Adrenal gland (tissue), 12 donors: ENCODE data around the gene ELOVL6. TPM values are rescaled to one million over a fixed set of nuclear protein-coding genes. Genes with fewer than 3 reads are reported as not detected.

Experiments used
- DNase-seq, 7 donors: peaks; one replicate each; pipeline ENCODE4 v3.0.0-alpha.2; 2019 to 2020
- H3K27ac ChIP-seq, 5 donors: fragments of 200-600 bp; sonication (generic) in 4 of 5; 1 replicate in 3 of 5; 2 replicates in 2 of 5; pipeline versions ENCODE4 v1.5.1 to v1.8.0; 2016 to 2020; ENCODE audit warnings: mild to moderate bottlenecking in 1 of 5
- H3K27me3 ChIP-seq: fragments of 200-600 bp; 2 replicates; pipeline ENCODE4 v1.8.0; 2021
- H3K36me3 ChIP-seq, 2 donors: fragments of 200-600 bp; replicated peaks in 1 of 2; 1 replicate in 1 of 2; 2 replicates in 1 of 2; pipeline versions ENCODE4 v1.5.1 to v1.8.0; 2018 to 2022
- H3K4me1 ChIP-seq, 2 donors: fragments of 200-600 bp; replicated peaks in 1 of 2; 1 replicate in 1 of 2; 2 replicates in 1 of 2; pipeline versions ENCODE4 v1.5.1 to v1.8.0; 2018 to 2021
- H3K4me3 ChIP-seq, 4 donors: fragments of 200-600 bp; sonication (generic) in 3 of 4; one replicate each; pipeline ENCODE4 v1.5.1; 2016 to 2018
- H3K9me3 ChIP-seq, 3 donors: fragments of 200-600 bp; sonication (generic) in 1 of 3; replicated peaks in 1 of 3; 1 replicate in 2 of 3; 2 replicates in 1 of 3; pipeline versions ENCODE4 v1.5.1 to v1.8.0; 2016 to 2021
- POLR2A ChIP-seq, 2 donors: fragments of 450-650 bp; IDR thresholded peaks; one replicate each; pipeline ENCODE4 v1.6.1; 2017; ENCODE audit warnings: antibody characterized with exemption in 2 of 2, mild to moderate bottlenecking in 2 of 2, moderate library complexity in 1 of 2
- WGBS, 4 donors: extraction: QIAGEN DNeasy Blood & Tissue Kit in 2 of 4; methylation state at CpG; one replicate each; pipeline versions ENCODE4 v1.1.5 to v1.1.7; 2013 to 2017; 5-methylcytosine and 5-hydroxymethylcytosine counted together
- intact Hi-C, 2 donors: fragments of 100-400 bp; cut with DNase I; formaldehyde crosslinking; loops; one replicate each; pipeline versions ENCODE4 v1.14.1 to v1.15.0; 2022 to 2023
- polyA plus RNA-seq, 3 donors: library from polyadenylated mRNA; stranded (reverse); fragments of 200-250 nt in 2 of 3; fragments of 350-450 nt in 1 of 3; fragmentation: Illumina TruSeq in 1 of 3; extraction: RNeasy Lipid Tissue Mini Kit (QIAGEN cat#74804) in 1 of 3; gene quantifications; one replicate each; pipeline ENCODE4 v1.2.3, GENCODE V29; 2013 to 2014
- total RNA-seq, 9 donors: library from RNA; depleted of rRNA in 4 of 9; stranded (reverse); fragments of >200 nt in 4 of 9; fragments of 120-200 nt in 1 of 9; fragmentation: NEBNext Ultra II Directional in 1 of 9; extraction: Animal tissue kit (Norgen Biotek cat#: 25700) in 1 of 9; gene quantifications; one replicate each; pipeline versions ENCODE4 v1.1.0 to v1.2.4, GENCODE V29; 2013 to 2023
- TF ChIP-seq, protein P1 (sequence below), 6 experiments: fragments of 450-650 bp in 4 of 6; fragments of 200-600 bp in 2 of 6; sonication (generic) in 1 of 6; IDR thresholded peaks; 1 replicate in 5 of 6; 2 replicates in 1 of 6; pipeline versions ENCODE4 v1.5.1 to v1.8.0; 2016 to 2021; ENCODE audit warnings: antibody characterized with exemption in 6 of 6, mild to moderate bottlenecking in 2 of 6, moderate library complexity in 1 of 6
- donor health status: healthy with polysubstance abuse.
- donor health status: Bipolar disorder and iron deficiency.
- donor health status: DM: yes; HTN: yes; CAD: no.
- donor health status: DM: no; HTN: no; CAD: no.
- donor health status: DM: no; HTN: no; CAD: no.
- donor health status: DM: yes; HTN: yes; CAD: no.

ELOVL6 gene
- total and polyA plus RNA-seq, 12 donors, result 2.8 to 68.2 (median 16.4) TPM

DNA sequence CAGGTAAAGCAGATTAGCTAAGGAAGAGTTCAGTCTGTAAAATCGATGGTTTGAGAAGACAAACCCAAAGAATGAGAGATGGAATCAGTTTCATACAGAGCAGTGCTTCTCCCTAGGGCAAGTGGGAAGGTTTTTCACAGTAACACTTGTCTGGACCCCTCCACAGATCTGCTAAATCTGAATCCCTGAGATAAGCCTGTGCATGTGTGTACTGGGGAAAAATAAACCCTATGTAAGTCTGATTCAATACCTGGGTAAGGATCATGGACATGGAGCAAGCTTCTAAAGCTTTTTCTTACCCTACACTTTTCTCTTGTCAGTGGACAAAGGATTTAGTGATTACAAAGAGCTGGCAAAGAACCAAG, 13.6 kb downstream of the ELOVL6 start:
- no peaks in the 10 kb centered on the region for H3K9me3 ChIP-seq
- peaks cover 0 to 12% of the 10 kb centered on the region in 2 donors for H3K4me1 ChIP-seq
- H3K4me3 ChIP-seq, result no peak overlapping the region
- no peaks in the 10 kb centered on the region for H3K36me3 ChIP-seq
- no peak overlapping the region for H3K27ac ChIP-seq
- H3K27me3 ChIP-seq, result no peaks in the 10 kb centered on the region
- no peak for DNase-seq
- 65 to 84% (median 77%) methylated on average over 1 of the region's 1 CpG for WGBS, 4 donors
- no peak for TF ChIP-seq POLR2A (IDR thresholded peaks at IDR 0.05)
- TF ChIP-seq, protein P1, sequence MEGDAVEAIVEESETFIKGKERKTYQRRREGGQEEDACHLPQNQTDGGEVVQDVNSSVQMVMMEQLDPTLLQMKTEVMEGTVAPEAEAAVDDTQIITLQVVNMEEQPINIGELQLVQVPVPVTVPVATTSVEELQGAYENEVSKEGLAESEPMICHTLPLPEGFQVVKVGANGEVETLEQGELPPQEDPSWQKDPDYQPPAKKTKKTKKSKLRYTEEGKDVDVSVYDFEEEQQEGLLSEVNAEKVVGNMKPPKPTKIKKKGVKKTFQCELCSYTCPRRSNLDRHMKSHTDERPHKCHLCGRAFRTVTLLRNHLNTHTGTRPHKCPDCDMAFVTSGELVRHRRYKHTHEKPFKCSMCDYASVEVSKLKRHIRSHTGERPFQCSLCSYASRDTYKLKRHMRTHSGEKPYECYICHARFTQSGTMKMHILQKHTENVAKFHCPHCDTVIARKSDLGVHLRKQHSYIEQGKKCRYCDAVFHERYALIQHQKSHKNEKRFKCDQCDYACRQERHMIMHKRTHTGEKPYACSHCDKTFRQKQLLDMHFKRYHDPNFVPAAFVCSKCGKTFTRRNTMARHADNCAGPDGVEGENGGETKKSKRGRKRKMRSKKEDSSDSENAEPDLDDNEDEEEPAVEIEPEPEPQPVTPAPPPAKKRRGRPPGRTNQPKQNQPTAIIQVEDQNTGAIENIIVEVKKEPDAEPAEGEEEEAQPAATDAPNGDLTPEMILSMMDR (IDR thresholded peaks at IDR 0.05), result no peak
- intact Hi-C loops, result no loop called here

DNA sequence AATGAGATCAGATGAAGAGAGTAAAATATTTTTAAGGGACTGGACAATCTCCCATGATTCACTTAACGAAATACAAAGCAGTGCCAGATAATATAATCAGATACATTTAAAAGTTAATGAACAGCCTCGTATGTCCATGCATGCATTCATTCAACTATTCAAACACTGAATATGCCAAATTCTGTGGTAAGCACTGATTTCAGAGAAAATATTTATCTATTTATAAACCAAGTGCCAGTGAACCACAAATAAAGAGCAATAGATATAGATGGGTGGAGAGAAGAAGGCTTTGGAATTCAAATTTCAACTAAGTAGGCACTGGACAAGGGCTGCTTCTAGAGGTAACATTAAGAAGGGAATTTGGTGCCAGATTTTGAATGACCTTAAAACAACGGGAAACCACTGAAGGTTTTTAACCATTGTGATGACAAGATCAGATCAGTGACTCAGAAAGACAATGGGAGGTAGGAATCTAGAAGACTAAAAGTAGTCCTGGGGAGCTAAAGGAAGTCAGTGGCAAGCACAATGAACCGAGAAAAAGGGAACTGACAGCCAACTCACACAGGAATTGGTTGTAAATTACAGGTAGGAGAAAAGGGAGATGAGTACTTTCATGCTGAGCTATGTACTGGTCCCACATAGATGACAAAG, 14.2 kb downstream of the ELOVL6 start:
- Histone ChIP-seq H3K4me3 (no peak overlapping the region), H3K27ac (no peak overlapping the region), H3K9me3 (no peaks in the 10 kb centered on the region), H3K4me1 (peaks cover 0 to 12% of the 10 kb centered on the region in 2 donors), H3K27me3 (no peaks in the 10 kb centered on the region), H3K36me3 (no peaks in the 10 kb centered on the region)
- DNase-seq, result no peak
- intact Hi-C loops, result no loop called here
- WGBS, 4 donors, result 37 to 54% (median 41%) methylated on average over 4 of the region's 4 CpGs
- TF ChIP-seq, protein P1 (IDR thresholded peaks at IDR 0.05), result no peak
- TF ChIP-seq POLR2A (IDR thresholded peaks at IDR 0.05), result no peak

DNA sequence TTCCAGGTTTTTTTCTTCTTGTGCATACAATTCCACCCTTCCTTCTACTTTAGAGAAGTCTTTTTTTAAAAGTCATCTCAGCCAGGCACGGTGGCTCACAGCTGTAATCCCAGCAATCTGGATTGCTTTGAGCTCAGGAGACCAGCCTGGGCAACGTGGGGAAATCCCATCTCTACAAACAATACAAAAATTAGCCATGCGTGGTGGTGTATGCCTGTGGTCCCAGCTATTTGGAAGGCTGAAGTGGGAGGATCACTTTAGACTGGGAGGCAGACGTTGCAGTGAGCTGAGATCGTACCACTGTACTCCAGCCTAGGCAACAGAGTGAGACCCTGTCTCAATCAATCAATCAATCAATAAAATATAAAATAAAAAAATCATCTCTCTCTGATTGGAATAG, 14.8 kb downstream of the ELOVL6 start:
- 85 to 91% (median 88%) methylated on average over 5 of the region's 5 CpGs for WGBS, 4 donors
- no peaks in the 10 kb centered on the region for H3K9me3 ChIP-seq
- H3K4me3 ChIP-seq, result no peak overlapping the region
- TF ChIP-seq, protein P1 (IDR thresholded peaks at IDR 0.05), result no peak
- TF ChIP-seq POLR2A (IDR thresholded peaks at IDR 0.05), result no peak
- intact Hi-C loops, result no loop called here
- peaks cover 0 to 12% of the 10 kb centered on the region in 2 donors for H3K4me1 ChIP-seq
- H3K36me3 ChIP-seq, result no peaks in the 10 kb centered on the region
- H3K27me3 ChIP-seq, result no peaks in the 10 kb centered on the region
- DNase-seq, result no peak
- no peak overlapping the region for H3K27ac ChIP-seq

DNA sequence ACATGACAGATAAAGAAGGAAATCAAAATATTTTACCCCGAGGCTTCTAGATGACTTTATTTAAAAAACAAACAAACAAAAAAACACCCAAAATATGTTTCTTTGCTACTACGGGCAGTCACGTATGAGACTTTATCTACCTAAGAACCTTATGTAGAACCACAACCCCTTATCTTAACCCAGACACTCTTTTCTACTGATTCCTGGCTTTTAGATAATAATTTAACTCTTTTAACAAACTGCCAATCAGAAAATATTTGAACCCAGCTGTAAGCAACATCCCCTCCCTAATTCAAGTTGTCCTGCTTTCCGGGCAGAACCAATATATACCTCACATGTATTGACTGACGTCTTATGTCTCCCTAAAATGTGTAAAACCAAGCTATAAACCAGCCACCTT, 15.4 kb downstream of the ELOVL6 start:
- 89 to 94% (median 91%) methylated on average over 5 of the region's 5 CpGs for WGBS, 4 donors
- Histone ChIP-seq H3K36me3 (no peaks in the 10 kb centered on the region), H3K4me3 (no peak overlapping the region), H3K4me1 (peaks cover 0 to 12% of the 10 kb centered on the region in 2 donors), H3K27ac (no peak overlapping the region), H3K9me3 (no peaks in the 10 kb centered on the region), H3K27me3 (no peaks in the 10 kb centered on the region)
- intact Hi-C loops, result no loop called here
- no peak for DNase-seq
- TF ChIP-seq POLR2A (IDR thresholded peaks at IDR 0.05), result no peak
- TF ChIP-seq, protein P1 (IDR thresholded peaks at IDR 0.05), result no peak
